MCF 10A (cell line): ENCODE results near the gene FAM83E. TPM values are rescaled to one million over a fixed set of nuclear protein-coding genes. Genes with fewer than 3 reads are reported as not detected.

Experiments
- BruUV-seq: library from RNA; stranded (reverse); fragments of 400-500 nt; replicated peaks from 2 replicates; lab custom pipeline; 2021; lab: Mats Ljungman, UMichigan
- CTCF ChIA-PET: fragments of 300-600 bp; sonication (Branson Sonifier 250); formaldehyde crosslinking; extraction: SDS; loops from one replicate; lab custom pipeline; 2021; ENCODE audit warnings: antibody characterized with exemption, inconsistent platforms; lab: Yijun Ruan, JAX
- POLR2A ChIA-PET: fragments of 300-600, 350-650 bp; sonication (Branson Sonifier 250); formaldehyde crosslinking; extraction: SDS; loops from one replicate; lab custom pipeline; 2020; ENCODE audit warnings: antibody characterized with exemption, inconsistent platforms; lab: Yijun Ruan, JAX
- DNase-seq: peaks from one replicate; pipeline ENCODE4 v3.0.0-alpha.2; 2018; ENCODE audit not compliant: unreplicated experiment
- H3K27ac Mint-ChIP-seq: one replicate; pipeline ENCODE4 v1.8.0; 2022; ENCODE audit warnings: mild to moderate bottlenecking, low read depth, mixed read lengths; ENCODE audit not compliant: unreplicated experiment
- H3K27me3 Mint-ChIP-seq: one replicate; pipeline ENCODE4 v1.8.0; 2022; ENCODE audit warnings: mixed read lengths; ENCODE audit not compliant: insufficient read depth, unreplicated experiment
- H3K36me3 Mint-ChIP-seq: one replicate; pipeline ENCODE4 v1.8.0; 2022; ENCODE audit warnings: mild to moderate bottlenecking, moderate library complexity, mixed read lengths; ENCODE audit not compliant: insufficient read depth, unreplicated experiment
- H3K4me1 Mint-ChIP-seq: one replicate; pipeline ENCODE4 v1.8.0; 2022; ENCODE audit warnings: mixed read lengths; ENCODE audit not compliant: insufficient read depth, unreplicated experiment
- H3K4me3 Mint-ChIP-seq: one replicate; pipeline ENCODE4 v1.8.0; 2022; ENCODE audit warnings: mild to moderate bottlenecking, moderate library complexity, mixed read lengths; ENCODE audit not compliant: unreplicated experiment
- H3K9me3 Mint-ChIP-seq: one replicate; pipeline ENCODE4 v1.8.0; 2022; ENCODE audit warnings: mixed read lengths; ENCODE audit not compliant: unreplicated experiment
- intact Hi-C: fragments of 100-400 bp; cut with micrococcal nuclease; formaldehyde crosslinking; loops from 2 replicates; pipeline ENCODE4 v1.14.1; 2022
- total RNA-seq: library from RNA; stranded (reverse); gene quantifications from 2 replicates; pipeline ENCODE4 v1.2.3, GENCODE V29; 2022
- TF ChIP-seq, protein P1 (sequence below): fragments of 200-600 bp; IDR thresholded peaks from one replicate; pipeline ENCODE4 v1.8.0; 2022; ENCODE audit warnings: antibody characterized with exemption, mild to moderate bottlenecking; ENCODE audit not compliant: unreplicated experiment

Gene FAM83E
- total RNA-seq, 1 experiment from 2014 or later, result 0.89 TPM

DNA sequence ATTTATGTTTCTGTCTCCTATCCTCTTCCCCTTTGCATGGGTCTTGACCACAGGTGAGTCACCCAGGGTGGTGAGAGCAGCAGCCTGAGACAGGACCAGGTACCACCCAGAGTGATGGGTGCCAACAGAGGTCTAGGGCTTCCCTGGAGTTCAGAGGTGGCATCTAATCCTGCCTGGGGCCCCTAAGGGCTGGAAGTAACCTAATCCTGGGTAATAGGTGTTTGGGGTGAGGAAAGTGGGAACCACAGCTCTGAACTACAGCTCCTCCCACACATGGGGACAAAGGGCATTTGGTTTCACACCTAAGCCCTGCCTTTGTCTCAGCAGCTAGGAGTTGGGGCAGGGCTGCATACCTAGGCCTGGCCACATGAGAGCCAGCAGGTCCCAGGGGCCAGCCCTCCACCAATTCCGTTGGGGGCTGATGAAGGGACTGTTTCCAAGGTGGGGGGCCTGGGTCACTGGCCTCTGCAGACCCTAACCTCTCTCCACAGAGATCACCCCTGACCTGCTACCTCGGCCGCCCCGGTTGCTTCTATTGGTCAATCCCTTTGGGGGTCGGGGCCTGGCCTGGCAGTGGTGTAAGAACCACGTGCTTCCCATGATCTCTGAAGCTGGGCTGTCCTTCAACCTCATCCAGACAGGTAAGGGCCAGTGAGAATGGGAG, 12.5 kb upstream of the FAM83E start:
- H3K27me3 Mint-ChIP-seq, result no peaks in the 10 kb centered on the region
- no TSS peak for BruUV-seq
- CTCF ChIA-PET, result no interaction called here
- POLR2A ChIA-PET, result interaction anchor here (0.5 to 1.9 kb wide), 3 partner anchors 8 to 1604 kb away, joined by 3 to 8 read pairs (median 3); partner anchors contain the start of genes FAM83E, RPL18 and SPHK2
- H3K4me3 Mint-ChIP-seq, result no peak overlapping the region
- TF ChIP-seq, protein P1, sequence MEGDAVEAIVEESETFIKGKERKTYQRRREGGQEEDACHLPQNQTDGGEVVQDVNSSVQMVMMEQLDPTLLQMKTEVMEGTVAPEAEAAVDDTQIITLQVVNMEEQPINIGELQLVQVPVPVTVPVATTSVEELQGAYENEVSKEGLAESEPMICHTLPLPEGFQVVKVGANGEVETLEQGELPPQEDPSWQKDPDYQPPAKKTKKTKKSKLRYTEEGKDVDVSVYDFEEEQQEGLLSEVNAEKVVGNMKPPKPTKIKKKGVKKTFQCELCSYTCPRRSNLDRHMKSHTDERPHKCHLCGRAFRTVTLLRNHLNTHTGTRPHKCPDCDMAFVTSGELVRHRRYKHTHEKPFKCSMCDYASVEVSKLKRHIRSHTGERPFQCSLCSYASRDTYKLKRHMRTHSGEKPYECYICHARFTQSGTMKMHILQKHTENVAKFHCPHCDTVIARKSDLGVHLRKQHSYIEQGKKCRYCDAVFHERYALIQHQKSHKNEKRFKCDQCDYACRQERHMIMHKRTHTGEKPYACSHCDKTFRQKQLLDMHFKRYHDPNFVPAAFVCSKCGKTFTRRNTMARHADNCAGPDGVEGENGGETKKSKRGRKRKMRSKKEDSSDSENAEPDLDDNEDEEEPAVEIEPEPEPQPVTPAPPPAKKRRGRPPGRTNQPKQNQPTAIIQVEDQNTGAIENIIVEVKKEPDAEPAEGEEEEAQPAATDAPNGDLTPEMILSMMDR, result no peak
- H3K27ac Mint-ChIP-seq, result no peak overlapping the region
- H3K9me3 Mint-ChIP-seq, result no peaks in the 10 kb centered on the region
- peaks cover 21% of the 10 kb centered on the region for H3K36me3 Mint-ChIP-seq
- intact Hi-C loops, result no loop called here
- DNase-seq, result no peak
- H3K4me1 Mint-ChIP-seq, result peaks cover 23% of the 10 kb centered on the region

DNA sequence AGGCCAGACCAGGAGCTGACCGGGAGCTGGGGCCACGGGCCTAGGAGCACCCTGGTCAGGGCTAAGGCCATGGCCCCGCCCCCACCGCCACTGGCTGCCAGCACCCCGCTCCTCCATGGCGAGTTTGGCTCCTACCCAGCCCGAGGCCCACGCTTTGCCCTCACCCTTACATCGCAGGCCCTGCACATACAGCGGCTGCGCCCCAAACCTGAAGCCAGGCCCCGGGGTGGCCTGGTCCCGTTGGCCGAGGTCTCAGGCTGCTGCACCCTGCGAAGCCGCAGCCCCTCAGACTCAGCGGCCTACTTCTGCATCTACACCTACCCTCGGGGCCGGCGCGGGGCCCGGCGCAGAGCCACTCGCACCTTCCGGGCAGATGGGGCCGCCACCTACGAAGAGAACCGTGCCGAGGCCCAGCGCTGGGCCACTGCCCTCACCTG, 11.0 kb upstream of the FAM83E start:
- Mint-ChIP-seq H3K36me3 (peaks cover 27% of the 10 kb centered on the region), H3K4me1 (peaks cover 25% of the 10 kb centered on the region), H3K4me3 (no peak overlapping the region), H3K27me3 (no peaks in the 10 kb centered on the region), H3K9me3 (no peaks in the 10 kb centered on the region), H3K27ac (no peak overlapping the region)
- intact Hi-C loops, result no loop called here
- no TSS peak for BruUV-seq
- no peak for DNase-seq
- TF ChIP-seq, protein P1, result no peak
- POLR2A ChIA-PET, result no interaction called here
- CTCF ChIA-PET, result interaction anchor here (0.7 kb wide), 1 partner anchor 7 kb away, joined by 5 read pairs; no protein-coding TSS in a partner anchor

DNA sequence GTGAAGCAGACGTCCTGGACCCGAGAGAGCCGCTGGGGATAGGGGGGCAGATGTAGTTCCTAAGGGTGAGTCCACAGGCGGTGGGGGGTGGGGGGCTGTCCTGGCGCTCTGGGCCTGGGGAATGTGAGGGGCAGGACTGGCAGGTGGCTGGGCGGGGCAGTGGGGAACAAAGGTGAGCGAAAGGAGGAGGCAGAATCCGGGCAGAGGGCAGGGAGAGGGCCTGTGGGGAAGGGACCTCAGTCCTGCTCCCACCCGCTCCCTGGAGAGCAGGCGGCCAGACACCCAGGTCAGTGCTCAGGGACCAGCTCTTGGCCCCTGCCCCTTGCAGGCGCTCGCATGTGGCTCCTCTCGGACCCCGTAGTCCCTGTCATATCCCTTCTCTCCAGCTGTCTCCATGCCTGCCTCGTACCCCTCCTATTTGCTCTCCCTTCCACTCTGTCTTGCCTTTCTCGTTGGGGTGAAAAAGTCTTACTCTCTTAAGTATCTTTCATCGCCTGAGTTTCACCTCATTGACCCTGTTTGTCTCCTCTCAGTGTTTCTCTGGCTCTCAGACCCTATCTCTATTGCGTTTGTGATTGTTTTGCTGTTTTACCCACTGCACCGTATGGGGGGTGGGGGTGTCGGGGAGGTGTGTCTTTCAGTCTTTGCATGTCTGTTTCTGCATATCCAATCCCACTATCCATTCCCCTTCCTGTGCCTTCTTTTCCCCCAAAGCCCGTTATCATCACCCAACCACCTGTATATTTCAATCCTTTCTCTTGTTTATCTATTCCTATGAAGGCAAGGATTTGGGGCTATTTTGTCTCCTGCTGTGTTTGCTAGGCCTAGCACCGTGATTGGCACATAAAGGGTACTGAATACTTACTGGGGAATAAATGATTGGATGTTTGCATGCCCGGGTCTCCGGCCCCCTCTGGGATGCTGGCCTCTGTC, 10.2 kb upstream of the FAM83E start:
- CTCF ChIA-PET, result no interaction called here
- intact Hi-C loops, result no loop called here
- H3K36me3 Mint-ChIP-seq, result peaks cover 27% of the 10 kb centered on the region
- no peak for DNase-seq
- POLR2A ChIA-PET, result interaction anchor here (0.6 kb wide), 1 partner anchor 9 kb away, joined by 3 read pairs; no protein-coding TSS in a partner anchor
- H3K27me3 Mint-ChIP-seq, result no peaks in the 10 kb centered on the region
- no TSS peak for BruUV-seq
- H3K27ac Mint-ChIP-seq, result no peak overlapping the region
- H3K9me3 Mint-ChIP-seq, result no peaks in the 10 kb centered on the region
- peaks cover 27% of the 10 kb centered on the region for H3K4me1 Mint-ChIP-seq
- TF ChIP-seq, protein P1, result no peak
- H3K4me3 Mint-ChIP-seq, result peak overlapping the region; percentile 71
